Liver (tissue), 9 donors: ENCODE results near the gene NOL4L. TPM values are rescaled to one million over a fixed set of nuclear protein-coding genes. Genes with fewer than 3 reads are reported as not detected.

Source experiments
- DNase-seq: peaks from one replicate; pipeline ENCODE4 v3.0.0-alpha.2; 2017; ENCODE audit warnings: low spot score
- H3K27ac ChIP-seq, 2 donors: one replicate each; pipeline ENCODE4 v1.7.0; 2013; ENCODE audit warnings: inconsistent platforms in 2 of 2, low read length in 2 of 2, control low read depth in 1 of 2, low read depth in 1 of 2, mild to moderate bottlenecking in 1 of 2
- H3K27me3 ChIP-seq, 4 donors: one replicate each; pipeline versions ENCODE4 v1.6.1 to v1.7.0; 2013; ENCODE audit warnings: low read length in 3 of 4, inconsistent platforms in 1 of 4, mild to moderate bottlenecking in 1 of 4, moderate library complexity in 1 of 4; ENCODE audit not compliant: control insufficient read depth in 4 of 4, insufficient read depth in 4 of 4
- H3K36me3 ChIP-seq, 4 donors: one replicate each; pipeline versions ENCODE4 v1.6.1 to v1.7.0; 2013; ENCODE audit warnings: low read length in 3 of 4, mild to moderate bottlenecking in 3 of 4, low read depth in 1 of 4, moderate library complexity in 1 of 4; ENCODE audit not compliant: control insufficient read depth in 4 of 4, insufficient read depth in 3 of 4
- H3K4me1 ChIP-seq, 4 donors: one replicate each; pipeline versions ENCODE4 v1.6.1 to v1.7.0; 2013; ENCODE audit warnings: low read length in 3 of 4, mild to moderate bottlenecking in 3 of 4, moderate library complexity in 1 of 4; ENCODE audit not compliant: control insufficient read depth in 4 of 4, insufficient read depth in 4 of 4
- H3K4me3 ChIP-seq, 3 donors: one replicate each; pipeline versions ENCODE4 v1.6.1 to v1.7.0; 2013; ENCODE audit warnings: low read length in 3 of 3, control low read depth in 1 of 3, low read depth in 1 of 3, mild to moderate bottlenecking in 1 of 3
- H3K9ac ChIP-seq, 2 donors: one replicate each; pipeline ENCODE4 v1.7.0; 2013; ENCODE audit warnings: low read length in 2 of 2, mild to moderate bottlenecking in 2 of 2, moderate library complexity in 2 of 2, control low read depth in 1 of 2, low read depth in 1 of 2
- H3K9me3 ChIP-seq, 4 donors: one replicate each; pipeline versions ENCODE4 v1.6.1 to v1.7.0; 2013; ENCODE audit warnings: low read length in 3 of 4; ENCODE audit not compliant: control insufficient read depth in 4 of 4
- EGR1 ChIP-seq, 2 donors: IDR thresholded peaks; 2 replicates each; pipeline ENCODE4 v1.6.1; 2016 to 2018; ENCODE audit warnings: antibody characterized with exemption in 2 of 2, low read depth in 2 of 2
- FOXA1 ChIP-seq: IDR thresholded peaks from 2 replicates; pipeline ENCODE4 v1.6.1; 2016; ENCODE audit warnings: antibody characterized with exemption
- FOXA2 ChIP-seq: IDR thresholded peaks from 2 replicates; pipeline ENCODE4 v1.6.1; 2016; ENCODE audit warnings: antibody characterized with exemption
- GABPA ChIP-seq, 2 donors: IDR thresholded peaks in 1 of 2; conservative IDR thresholded peaks in 1 of 2; 2 replicates each; pipeline ENCODE4 v1.6.1; 2016; ENCODE audit warnings: antibody characterized with exemption in 2 of 2, mild to moderate bottlenecking in 1 of 2, moderate library complexity in 1 of 2
- HNF4A ChIP-seq, 2 donors: conservative IDR thresholded peaks; 2 replicates each; pipeline ENCODE4 v1.6.1; 2016; ENCODE audit warnings: antibody characterized with exemption in 2 of 2, mild to moderate bottlenecking in 2 of 2
- HNF4G ChIP-seq: IDR thresholded peaks from 2 replicates; pipeline ENCODE4 v1.6.1; 2016; ENCODE audit warnings: antibody characterized with exemption
- JUND ChIP-seq, 2 donors: IDR thresholded peaks; 2 replicates each; pipeline ENCODE4 v1.6.1; 2016; ENCODE audit warnings: antibody characterized with exemption in 2 of 2
- MAX ChIP-seq: IDR thresholded peaks from 2 replicates; pipeline ENCODE4 v1.6.1; 2016; ENCODE audit warnings: antibody characterized with exemption
- NR2F2 ChIP-seq: IDR thresholded peaks from 2 replicates; pipeline ENCODE4 v1.6.1; 2016; ENCODE audit warnings: antibody characterized with exemption
- RAD21 ChIP-seq, 2 donors: IDR thresholded peaks; 2 replicates each; pipeline ENCODE4 v1.6.1; 2016; ENCODE audit warnings: antibody characterized with exemption in 2 of 2, mild to moderate bottlenecking in 2 of 2
- REST ChIP-seq: IDR thresholded peaks from 2 replicates; pipeline ENCODE4 v1.6.1; 2016; ENCODE audit warnings: antibody characterized with exemption, mild to moderate bottlenecking
- RXRA ChIP-seq, 2 donors: IDR thresholded peaks; 2 replicates each; pipeline ENCODE4 v1.6.1; 2017 to 2018; ENCODE audit warnings: antibody characterized with exemption in 2 of 2, mild to moderate bottlenecking in 1 of 2
- SP1 ChIP-seq: IDR thresholded peaks from 2 replicates; pipeline ENCODE4 v1.6.1; 2018; ENCODE audit warnings: antibody characterized with exemption, mild to moderate bottlenecking
- TAF1 ChIP-seq: conservative IDR thresholded peaks from 2 replicates; pipeline ENCODE4 v1.6.1; 2016; ENCODE audit warnings: antibody characterized with exemption, mild to moderate bottlenecking
- YY1 ChIP-seq: IDR thresholded peaks from 2 replicates; pipeline ENCODE4 v1.6.1; 2016; ENCODE audit warnings: antibody characterized with exemption, mild to moderate bottlenecking
- ZBTB33 ChIP-seq: IDR thresholded peaks from 2 replicates; pipeline ENCODE4 v1.6.1; 2016; ENCODE audit warnings: antibody characterized with exemption
- WGBS: extraction: QIAGEN DNeasy Blood & Tissue Kit; methylation state at CpG from one replicate; pipeline ENCODE4 v1.1.7; 2013; 5-methylcytosine and 5-hydroxymethylcytosine counted together
- polyA plus RNA-seq, 2 donors: library from polyadenylated mRNA; stranded (reverse) in 1 of 2; unstranded in 1 of 2; fragments of 200-250 nt in 1 of 2; fragments of >200 nt in 1 of 2; fragmentation: Nextera tagmentation in 1 of 2; extraction: Ambion mirVana in 1 of 2; gene quantifications; one replicate each; pipeline versions ENCODE4 v1.2.1 to v1.2.3, GENCODE V29; 2013 to 2015
- total RNA-seq, 2 donors: library from RNA; depleted of rRNA; stranded (reverse); fragments of >200 nt; gene quantifications; one replicate each; pipeline ENCODE4 v1.2.3, GENCODE V29; 2014
- TF ChIP-seq, protein P1 (sequence below): IDR thresholded peaks from 2 replicates; pipeline ENCODE4 v1.6.1; 2016; ENCODE audit warnings: antibody characterized with exemption
- TF ChIP-seq, protein P2 (sequence below): fragments of 150-350 bp; IDR thresholded peaks from 2 replicates; pipeline ENCODE4 v1.5.1; 2017; ENCODE audit warnings: improper control_type of control experiment, low read depth, low read length; ENCODE audit not compliant: missing input control
- donor health status: healthy.
- donor health status: healthy.
- donor health status: healthy.
- donor health status: healthy.
- donor health status: healthy.

The NOL4L gene
- total and polyA plus RNA-seq, 4 donors = 2.2 to 6.8 (median 4.3) TPM

- Histone ChIP-seq H3K36me3 (no peaks in the 10 kb centered on the region), H3K9ac (no peak overlapping the region), H3K4me3 (no peak overlapping the region), H3K27me3 (no peaks in the 10 kb centered on the region), H3K27ac (no peak overlapping the region), H3K4me1 (no peaks in the 10 kb centered on the region), H3K9me3 (no peaks in the 10 kb centered on the region)
- WGBS = 92% methylated on average over 15 of the region's 15 CpGs
- DNase-seq = no peak
- TF ChIP-seq YY1 (no peak), FOXA2 (no peak), FOXA1 (no peak), ZBTB33 (no peak), JUND (IDR thresholded peaks at IDR 0.05) (no peak), GABPA (IDR thresholded peaks at IDR 0.05 in 1 of 2, conservative IDR thresholded peaks at IDR 0.05 in 1 of 2) (no peak), TAF1 (no peak), SP1 (no peak), HNF4A (conservative IDR thresholded peaks at IDR 0.05) (no peak), HNF4G (no peak)
- TF ChIP-seq, protein P1, sequence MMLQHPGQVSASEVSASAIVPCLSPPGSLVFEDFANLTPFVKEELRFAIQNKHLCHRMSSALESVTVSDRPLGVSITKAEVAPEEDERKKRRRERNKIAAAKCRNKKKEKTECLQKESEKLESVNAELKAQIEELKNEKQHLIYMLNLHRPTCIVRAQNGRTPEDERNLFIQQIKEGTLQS = no peak
- TF ChIP-seq, protein P2, sequence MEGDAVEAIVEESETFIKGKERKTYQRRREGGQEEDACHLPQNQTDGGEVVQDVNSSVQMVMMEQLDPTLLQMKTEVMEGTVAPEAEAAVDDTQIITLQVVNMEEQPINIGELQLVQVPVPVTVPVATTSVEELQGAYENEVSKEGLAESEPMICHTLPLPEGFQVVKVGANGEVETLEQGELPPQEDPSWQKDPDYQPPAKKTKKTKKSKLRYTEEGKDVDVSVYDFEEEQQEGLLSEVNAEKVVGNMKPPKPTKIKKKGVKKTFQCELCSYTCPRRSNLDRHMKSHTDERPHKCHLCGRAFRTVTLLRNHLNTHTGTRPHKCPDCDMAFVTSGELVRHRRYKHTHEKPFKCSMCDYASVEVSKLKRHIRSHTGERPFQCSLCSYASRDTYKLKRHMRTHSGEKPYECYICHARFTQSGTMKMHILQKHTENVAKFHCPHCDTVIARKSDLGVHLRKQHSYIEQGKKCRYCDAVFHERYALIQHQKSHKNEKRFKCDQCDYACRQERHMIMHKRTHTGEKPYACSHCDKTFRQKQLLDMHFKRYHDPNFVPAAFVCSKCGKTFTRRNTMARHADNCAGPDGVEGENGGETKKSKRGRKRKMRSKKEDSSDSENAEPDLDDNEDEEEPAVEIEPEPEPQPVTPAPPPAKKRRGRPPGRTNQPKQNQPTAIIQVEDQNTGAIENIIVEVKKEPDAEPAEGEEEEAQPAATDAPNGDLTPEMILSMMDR = no peak
Measured at GRCh38 chr20:32572271-32572968, 12.7 kb downstream of the NOL4L start.

DNA sequence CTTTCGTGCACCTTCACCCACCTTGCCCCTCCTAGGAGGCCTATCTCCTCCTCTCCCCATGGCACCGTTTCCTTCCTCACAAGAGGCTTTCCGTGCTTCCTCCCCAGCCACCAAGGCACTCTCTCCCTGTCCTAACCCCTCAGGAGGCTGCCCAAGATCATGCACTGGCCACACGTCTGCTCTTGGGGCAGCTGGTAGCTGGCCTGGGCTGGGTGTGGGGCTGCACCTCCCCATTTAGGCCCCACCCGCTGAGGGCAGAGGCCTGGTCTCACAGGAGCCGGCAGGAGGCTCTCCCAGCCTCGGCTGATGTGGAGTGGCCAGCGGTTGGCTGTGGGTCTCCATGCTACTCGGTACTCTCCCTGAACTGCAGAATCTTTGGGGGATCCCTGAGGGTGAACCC is 13.6 kb downstream of the NOL4L start:
- WGBS = 89% methylated on average over 9 of the region's 9 CpGs
- no peak overlapping the region for H3K9ac ChIP-seq
- no peak overlapping the region for H3K4me3 ChIP-seq
- no peaks in the 10 kb centered on the region for H3K27me3 ChIP-seq
- no peak overlapping the region for H3K27ac ChIP-seq
- H3K4me1 ChIP-seq = no peaks in the 10 kb centered on the region
- TF ChIP-seq JUND (IDR thresholded peaks at IDR 0.05) = no peak
- TF ChIP-seq HNF4G = no peak
- no peak for TF ChIP-seq RAD21 (IDR thresholded peaks at IDR 0.05)
- no peak for TF ChIP-seq SP1
- TF ChIP-seq NR2F2 = no peak
- no peak for TF ChIP-seq TAF1
- no peak for TF ChIP-seq MAX
- no peak for TF ChIP-seq FOXA2
- TF ChIP-seq YY1 = no peak
- TF ChIP-seq, protein P1 = no peak
- no peak for TF ChIP-seq REST
- no peak for TF ChIP-seq EGR1 (IDR thresholded peaks at IDR 0.05; ENCODE audit: low read depth in 2 of 2)
- no peak for TF ChIP-seq RXRA (IDR thresholded peaks at IDR 0.05)
- H3K36me3 ChIP-seq = no peaks in the 10 kb centered on the region
- H3K9me3 ChIP-seq = no peaks in the 10 kb centered on the region
- DNase-seq = no peak
